ENCODE data around the gene PARD6G. TPM values are rescaled to one million over a fixed set of nuclear protein-coding genes. Genes with fewer than 3 reads are reported as not detected.

PARD6G gene
- total and polyA plus RNA-seq, 2 donors (not counting 1 experiment from before 2014, with no cell fraction given) = 1.0 to 2.1 TPM

DNA sequence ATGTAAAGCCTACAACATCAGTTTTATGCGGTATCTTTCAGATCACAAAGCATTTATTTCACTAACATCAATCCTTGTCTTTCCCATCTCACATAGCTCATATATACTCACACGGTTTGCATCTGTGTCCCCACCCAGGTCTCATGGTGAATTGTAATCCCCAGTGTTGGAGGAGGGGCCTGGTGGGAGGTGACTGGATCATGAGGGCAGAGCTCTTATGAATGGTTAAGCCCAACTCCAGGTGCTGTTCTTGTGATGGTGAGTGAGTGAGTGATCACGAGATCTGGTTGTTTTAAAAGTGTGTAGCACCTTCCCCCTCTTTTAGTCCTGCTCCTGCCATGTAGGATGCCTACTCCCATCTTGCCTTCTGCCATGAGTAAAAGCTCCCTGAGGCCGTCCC is 42.0 kb downstream of the PARD6G start:
- H4K20me1 ChIP-seq (ENCODE audit: control insufficient read depth, extremely low read depth, insufficient read depth, low read length) = no peaks in the 10 kb centered on the region
- DNase-seq (ENCODE audit: low read depth in 2 of 2) = no peak
- no peaks in the 10 kb centered on the region for H3K36me3 ChIP-seq (ENCODE audit: control insufficient read depth, insufficient read depth, low read length)

GRCh38 chr18:80204142-80204541 is 43.2 kb downstream of the PARD6G start:
- Histone ChIP-seq H4K20me1 (ENCODE audit: control insufficient read depth, extremely low read depth, insufficient read depth, low read length) (no peaks in the 10 kb centered on the region), H2AFZ (ENCODE audit: low read length) (no peak overlapping the region), H3K9ac (ENCODE audit: insufficient read depth, low read length) (no peak overlapping the region), H3K4me2 (ENCODE audit: extremely low read depth, insufficient read depth, low read length) (no peak overlapping the region), H3K79me2 (ENCODE audit: control insufficient read depth, insufficient read depth, low read length) (no peaks in the 10 kb centered on the region), H3K27me3 (ENCODE audit: control insufficient read depth, insufficient read depth, low read length) (no peaks in the 10 kb centered on the region), H3K36me3 (ENCODE audit: control insufficient read depth, insufficient read depth, low read length) (no peaks in the 10 kb centered on the region), H3K27ac (ENCODE audit: insufficient read depth, low read length) (no peak overlapping the region), H3K4me1 (ENCODE audit: control insufficient read depth, extremely low read depth, insufficient read depth, low read length) (no peaks in the 10 kb centered on the region), H3K9me3 (ENCODE audit: control insufficient read depth, insufficient read depth, low read depth, low read length) (no peaks in the 10 kb centered on the region), H3K4me3 (replicated peaks in 1 of 4; ENCODE audit: control extremely low read depth in 1 of 4, insufficient read depth in 1 of 4, low read depth in 3 of 4, low read length in 4 of 4) (no peak overlapping the region)
- TF ChIP-seq CTCF (conservative IDR thresholded peaks at IDR 0.05 in 1 of 2, IDR thresholded peaks at IDR 0.05 in 1 of 2; ENCODE audit: low read depth in 1 of 2, low read length in 2 of 2) = no peak
- no peak for TF ChIP-seq EZH2 (IDR thresholded peaks at IDR 0.05; ENCODE audit: low read length, missing control alignments)
- no peak for DNase-seq (ENCODE audit: low read depth in 2 of 2)

More for the DNA sequence above, 42.0 kb downstream of the PARD6G start:
- Histone ChIP-seq H3K79me2 (ENCODE audit: control insufficient read depth, insufficient read depth, low read length) (no peaks in the 10 kb centered on the region), H3K4me2 (ENCODE audit: extremely low read depth, insufficient read depth, low read length) (no peak overlapping the region), H3K9ac (ENCODE audit: insufficient read depth, low read length) (no peak overlapping the region), H2AFZ (ENCODE audit: low read length) (no peak overlapping the region), H3K9me3 (ENCODE audit: control insufficient read depth, insufficient read depth, low read depth, low read length) (no peaks in the 10 kb centered on the region), H3K4me3 (replicated peaks in 1 of 4; ENCODE audit: control extremely low read depth in 1 of 4, insufficient read depth in 1 of 4, low read depth in 3 of 4, low read length in 4 of 4) (no peak overlapping the region), H3K4me1 (ENCODE audit: control insufficient read depth, extremely low read depth, insufficient read depth, low read length) (no peaks in the 10 kb centered on the region), H3K27me3 (ENCODE audit: control insufficient read depth, insufficient read depth, low read length) (no peaks in the 10 kb centered on the region), H3K27ac (ENCODE audit: insufficient read depth, low read length) (no peak overlapping the region)
- TF ChIP-seq EZH2 (IDR thresholded peaks at IDR 0.05; ENCODE audit: low read length, missing control alignments) (no peak), CTCF (conservative IDR thresholded peaks at IDR 0.05 in 1 of 2, IDR thresholded peaks at IDR 0.05 in 1 of 2; ENCODE audit: low read depth in 1 of 2, low read length in 2 of 2) (no peak)

GRCh38 chr18:80203249-80203648 is 44.1 kb downstream of the PARD6G start:
- H3K9me3 ChIP-seq (ENCODE audit: control insufficient read depth, insufficient read depth, low read depth, low read length) = no peaks in the 10 kb centered on the region
- H3K9ac ChIP-seq (ENCODE audit: insufficient read depth, low read length) = no peak overlapping the region
- no peaks in the 10 kb centered on the region for H3K79me2 ChIP-seq (ENCODE audit: control insufficient read depth, insufficient read depth, low read length)
- H3K4me3 ChIP-seq (replicated peaks in 1 of 4; ENCODE audit: control extremely low read depth in 1 of 4, insufficient read depth in 1 of 4, low read depth in 3 of 4, low read length in 4 of 4) = no peak overlapping the region
- H4K20me1 ChIP-seq (ENCODE audit: control insufficient read depth, extremely low read depth, insufficient read depth, low read length) = no peaks in the 10 kb centered on the region
- H3K27ac ChIP-seq (ENCODE audit: insufficient read depth, low read length) = no peak overlapping the region
- H3K36me3 ChIP-seq (ENCODE audit: control insufficient read depth, insufficient read depth, low read length) = no peaks in the 10 kb centered on the region
- no peaks in the 10 kb centered on the region for H3K4me1 ChIP-seq (ENCODE audit: control insufficient read depth, extremely low read depth, insufficient read depth, low read length)
- DNase-seq (ENCODE audit: low read depth in 2 of 2) = no peak
- no peaks in the 10 kb centered on the region for H3K27me3 ChIP-seq (ENCODE audit: control insufficient read depth, insufficient read depth, low read length)
- H3K4me2 ChIP-seq (ENCODE audit: extremely low read depth, insufficient read depth, low read length) = no peak overlapping the region
- TF ChIP-seq EZH2 (IDR thresholded peaks at IDR 0.05; ENCODE audit: low read length, missing control alignments) = no peak
- no peak for TF ChIP-seq CTCF (conservative IDR thresholded peaks at IDR 0.05 in 1 of 2, IDR thresholded peaks at IDR 0.05 in 1 of 2; ENCODE audit: low read depth in 1 of 2, low read length in 2 of 2)
- no peak overlapping the region for H2AFZ ChIP-seq (ENCODE audit: low read length)

All from fibroblast of lung (primary cell).